Osteocyte (in vitro differentiated cells): ENCODE results near the gene SLC35B1. TPM values are rescaled to one million over a fixed set of nuclear protein-coding genes. Genes with fewer than 3 reads are reported as not detected.

ENCODE experiments used
- DNase-seq: peaks from one replicate; pipeline ENCODE4 v3.0.0; 2021; ENCODE audit warnings: mixed read lengths; ENCODE audit not compliant: unreplicated experiment; ENCODE audit errors: extremely low spot score
- H3K27ac Mint-ChIP-seq: one replicate; pipeline ENCODE4 v1.8.0; 2021; ENCODE audit warnings: mild to moderate bottlenecking, mixed read lengths; ENCODE audit not compliant: unreplicated experiment
- H3K27me3 Mint-ChIP-seq: one replicate; pipeline ENCODE4 v1.8.0; 2021; ENCODE audit warnings: mixed read lengths; ENCODE audit not compliant: unreplicated experiment
- H3K36me3 Mint-ChIP-seq: one replicate; pipeline ENCODE4 v1.8.0; 2021; ENCODE audit warnings: mixed read lengths; ENCODE audit not compliant: unreplicated experiment
- H3K4me1 Mint-ChIP-seq: one replicate; pipeline ENCODE4 v1.8.0; 2021; ENCODE audit warnings: mixed read lengths; ENCODE audit not compliant: unreplicated experiment
- H3K4me3 Mint-ChIP-seq: one replicate; pipeline ENCODE4 v1.8.0; 2021; ENCODE audit warnings: mild to moderate bottlenecking, moderate library complexity, mixed read lengths; ENCODE audit not compliant: unreplicated experiment
- H3K9me3 Mint-ChIP-seq: one replicate; pipeline ENCODE4 v1.8.0; 2021; ENCODE audit warnings: mixed read lengths; ENCODE audit not compliant: unreplicated experiment
- total RNA-seq: library from RNA; stranded (reverse); gene quantifications from 2 replicates; pipeline ENCODE4 v1.2.1, GENCODE V29; 2021
- TF ChIP-seq, protein P1 (sequence below): fragments of 200-600 bp; sonication (generic); IDR thresholded peaks from 2 replicates; pipeline ENCODE4 v1.5.0; 2021; ENCODE audit warnings: antibody characterized with exemption, mild to moderate bottlenecking, moderate library complexity

SLC35B1 gene
- total RNA-seq, 1 donor from 2014 or later = 60.0 TPM

DNA sequence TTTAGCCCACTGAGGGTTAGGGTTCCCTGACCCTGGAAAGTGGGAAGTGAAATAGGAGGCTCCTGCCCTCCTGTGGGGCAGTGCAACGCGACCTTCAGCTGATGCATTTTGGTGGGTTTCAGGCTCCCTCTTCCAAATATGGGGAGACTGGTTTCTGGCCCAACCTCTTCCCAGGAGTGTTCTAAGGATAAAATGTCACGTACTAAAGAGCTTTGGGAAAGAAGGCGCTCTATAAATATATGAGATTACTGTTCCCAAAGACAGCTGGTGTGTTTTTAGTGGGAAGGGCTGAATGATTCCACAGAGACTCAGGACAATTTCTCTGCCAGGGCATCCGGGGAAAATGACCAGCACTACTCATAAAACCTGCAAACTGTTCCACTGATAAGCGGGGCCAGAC, 9.8 kb downstream of the SLC35B1 start:
- Mint-ChIP-seq H3K27ac (no peak overlapping the region), H3K36me3 (peaks cover 22% of the 10 kb centered on the region)
- TF ChIP-seq, protein P1, sequence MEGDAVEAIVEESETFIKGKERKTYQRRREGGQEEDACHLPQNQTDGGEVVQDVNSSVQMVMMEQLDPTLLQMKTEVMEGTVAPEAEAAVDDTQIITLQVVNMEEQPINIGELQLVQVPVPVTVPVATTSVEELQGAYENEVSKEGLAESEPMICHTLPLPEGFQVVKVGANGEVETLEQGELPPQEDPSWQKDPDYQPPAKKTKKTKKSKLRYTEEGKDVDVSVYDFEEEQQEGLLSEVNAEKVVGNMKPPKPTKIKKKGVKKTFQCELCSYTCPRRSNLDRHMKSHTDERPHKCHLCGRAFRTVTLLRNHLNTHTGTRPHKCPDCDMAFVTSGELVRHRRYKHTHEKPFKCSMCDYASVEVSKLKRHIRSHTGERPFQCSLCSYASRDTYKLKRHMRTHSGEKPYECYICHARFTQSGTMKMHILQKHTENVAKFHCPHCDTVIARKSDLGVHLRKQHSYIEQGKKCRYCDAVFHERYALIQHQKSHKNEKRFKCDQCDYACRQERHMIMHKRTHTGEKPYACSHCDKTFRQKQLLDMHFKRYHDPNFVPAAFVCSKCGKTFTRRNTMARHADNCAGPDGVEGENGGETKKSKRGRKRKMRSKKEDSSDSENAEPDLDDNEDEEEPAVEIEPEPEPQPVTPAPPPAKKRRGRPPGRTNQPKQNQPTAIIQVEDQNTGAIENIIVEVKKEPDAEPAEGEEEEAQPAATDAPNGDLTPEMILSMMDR = no peak

DNA sequence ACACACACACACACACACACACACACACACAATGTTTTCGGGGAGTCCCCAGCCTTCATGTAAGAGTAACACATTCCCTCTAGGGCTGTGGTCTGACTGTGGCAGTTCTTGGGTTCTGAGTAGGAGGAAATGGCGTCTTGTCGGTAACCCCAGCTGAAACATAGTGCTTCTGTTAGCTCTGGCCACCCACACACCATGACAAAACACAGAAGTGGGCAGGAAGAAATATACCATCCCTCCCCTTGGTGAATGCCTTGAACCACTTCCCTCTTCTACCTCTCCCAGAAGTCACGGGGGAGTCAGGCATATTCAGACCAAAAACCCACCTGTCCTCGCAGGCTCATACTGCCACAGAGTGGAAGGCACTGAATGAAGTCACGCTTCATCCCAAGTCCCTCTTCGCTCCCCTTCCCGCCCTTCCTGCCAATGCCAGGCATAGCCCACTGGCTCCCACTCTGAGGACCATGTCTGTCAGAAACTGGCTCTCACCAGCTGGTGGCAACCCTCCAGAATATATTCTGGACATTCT, 11.5 kb downstream of the SLC35B1 start:
- Mint-ChIP-seq H3K27me3 (no peaks in the 10 kb centered on the region), H3K4me1 (no peaks in the 10 kb centered on the region), H3K9me3 (no peaks in the 10 kb centered on the region), H3K36me3 (peaks cover 16% of the 10 kb centered on the region), H3K4me3 (no peak overlapping the region), H3K27ac (no peak overlapping the region)
- TF ChIP-seq, protein P1 = no peak
- DNase-seq = no peak

More for the DNA sequence above, 9.8 kb downstream of the SLC35B1 start:
- Mint-ChIP-seq H3K9me3 (no peaks in the 10 kb centered on the region), H3K27me3 (no peaks in the 10 kb centered on the region), H3K4me3 (no peak overlapping the region), H3K4me1 (no peaks in the 10 kb centered on the region)
- DNase-seq = no peak

DNA sequence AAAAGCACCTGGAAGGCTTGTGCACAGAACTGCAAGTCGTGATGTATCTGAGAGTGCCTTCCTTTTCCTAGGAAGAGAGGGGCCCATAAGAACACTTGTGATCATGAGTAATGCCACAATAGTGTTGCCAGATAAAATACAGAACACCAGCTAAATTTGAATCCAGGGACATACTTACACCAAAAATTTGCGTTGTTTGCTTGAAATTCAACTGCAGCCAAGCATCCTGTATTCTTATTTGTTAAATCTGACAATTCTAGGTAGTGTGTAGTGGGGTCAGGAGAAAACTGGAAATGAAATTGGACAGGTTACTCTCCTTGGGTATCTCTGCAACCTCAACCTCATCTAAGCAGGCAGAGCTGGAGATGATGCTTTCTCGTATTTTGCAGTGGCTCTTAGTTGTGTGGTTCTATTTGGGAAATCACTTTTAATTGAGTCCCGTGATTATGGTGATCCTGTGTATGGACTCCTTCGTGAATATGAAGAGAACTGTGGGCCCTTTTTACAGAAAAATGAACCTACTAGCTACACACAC, 12.0 kb downstream of the SLC35B1 start:
- peaks cover 11% of the 10 kb centered on the region for H3K36me3 Mint-ChIP-seq
- TF ChIP-seq, protein P1 = no peak
- no peak overlapping the region for H3K27ac Mint-ChIP-seq
- H3K4me1 Mint-ChIP-seq = peaks cover 3% of the 10 kb centered on the region
- no peak overlapping the region for H3K4me3 Mint-ChIP-seq
- no peaks in the 10 kb centered on the region for H3K27me3 Mint-ChIP-seq
- no peaks in the 10 kb centered on the region for H3K9me3 Mint-ChIP-seq
- no peak for DNase-seq

DNA sequence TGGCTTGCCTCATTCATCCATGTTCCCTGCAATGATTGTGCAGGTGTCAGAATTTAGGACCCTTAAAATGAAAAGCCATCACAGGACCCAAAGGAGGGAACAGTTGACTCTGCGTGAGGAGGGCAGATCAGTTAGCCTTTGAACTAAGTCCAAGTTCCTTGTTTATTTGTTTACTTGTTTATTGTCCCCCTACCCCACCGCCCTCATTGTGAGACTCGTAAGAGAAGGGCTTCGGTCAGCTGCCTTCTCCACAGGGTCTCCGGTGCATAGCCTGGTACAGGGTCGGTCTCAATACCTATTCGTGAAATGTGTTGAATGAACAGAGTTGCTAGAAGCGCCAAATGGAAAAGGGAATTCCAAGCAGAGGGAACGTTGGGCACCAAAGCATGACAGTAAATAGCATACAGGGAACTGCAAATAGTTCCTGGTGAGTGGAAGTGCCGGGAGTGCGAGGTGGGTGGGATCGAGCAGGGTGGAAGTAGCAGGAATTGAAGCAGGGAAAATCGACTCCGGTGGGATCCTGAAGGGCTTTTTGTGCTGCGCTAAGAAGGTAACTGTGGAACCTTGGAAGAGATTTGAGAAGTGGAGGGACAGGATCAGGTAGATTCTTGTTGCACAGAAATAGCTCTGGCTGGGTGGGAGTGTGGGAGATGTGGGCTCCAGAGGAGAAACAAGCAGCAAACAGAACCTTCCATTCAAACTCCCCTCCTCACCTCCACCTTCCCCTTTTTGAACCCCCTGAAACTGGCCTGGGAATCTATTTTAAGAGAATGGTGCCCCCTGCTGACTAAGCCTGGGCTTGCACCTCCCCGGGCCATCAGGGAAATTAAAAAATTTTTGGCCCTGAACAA, 12.7 kb downstream of the SLC35B1 start:
- no peak for DNase-seq
- Mint-ChIP-seq H3K9me3 (no peaks in the 10 kb centered on the region), H3K4me1 (peaks cover 3% of the 10 kb centered on the region), H3K4me3 (no peak overlapping the region), H3K27ac (no peak overlapping the region), H3K36me3 (peaks cover 4% of the 10 kb centered on the region), H3K27me3 (no peaks in the 10 kb centered on the region)
- TF ChIP-seq, protein P1 = peak; percentile 97

DNA sequence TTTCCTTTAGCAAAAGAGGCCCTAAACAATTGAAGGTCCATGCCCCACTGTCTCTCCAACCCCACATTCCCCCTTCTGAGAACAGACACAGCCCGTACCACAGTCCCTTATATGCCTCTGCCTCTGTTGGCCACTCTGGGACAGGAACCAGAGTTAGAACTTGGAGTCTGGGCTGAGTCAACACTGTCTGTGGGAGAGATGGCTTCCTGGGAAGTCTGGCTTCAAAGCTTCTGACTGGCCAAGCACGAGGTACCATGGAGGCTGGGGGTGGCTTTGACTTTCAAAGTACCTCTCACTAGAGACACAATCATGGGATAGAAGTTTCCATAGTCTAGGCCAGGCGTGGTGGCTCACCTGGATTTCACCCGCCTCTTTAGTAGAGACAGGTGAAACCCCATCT, 15.0 kb downstream of the SLC35B1 start:
- no peak for DNase-seq
- no peaks in the 10 kb centered on the region for H3K36me3 Mint-ChIP-seq
- no peaks in the 10 kb centered on the region for H3K27me3 Mint-ChIP-seq
- H3K9me3 Mint-ChIP-seq = no peaks in the 10 kb centered on the region
- H3K27ac Mint-ChIP-seq = no peak overlapping the region
- H3K4me3 Mint-ChIP-seq = no peak overlapping the region
- TF ChIP-seq, protein P1 = no peak
- peaks cover 13% of the 10 kb centered on the region for H3K4me1 Mint-ChIP-seq
